HCT116 (cell line): ENCODE results near the gene FAIM2. TPM values are rescaled to one million over a fixed set of nuclear protein-coding genes. Genes with fewer than 3 reads are reported as not detected.

Source experiments
- ATAC-seq: fragments of 200-7000 bp; cut with Tn5 transposase; 2 replicates; pipeline ENCODE4 v1.9.1; 2020; ENCODE audit warnings: mild to moderate bottlenecking, moderate library complexity
- BruUV-seq: library from RNA; stranded (reverse); fragments of 400-500 nt; replicated peaks from 2 replicates; lab custom pipeline; 2021; lab: Mats Ljungman, UMichigan
- CTCF ChIA-PET: fragments of 300-600 bp; sonication (Branson Sonifier 250); formaldehyde crosslinking; loops from one replicate; lab custom pipeline; 2021; ENCODE audit warnings: antibody characterized with exemption; lab: Charles Lee
- POLR2A ChIA-PET: fragments of 300-600, 350-600 bp; sonication (Branson Sonifier 250); formaldehyde crosslinking; loops from one replicate; lab custom pipeline; 2021; ENCODE audit warnings: antibody characterized with exemption; lab: Charles Lee
- RAD21 ChIA-PET, 2 experiments: fragments of 300-600 bp; sonication (Branson Sonifier 250); formaldehyde crosslinking; loops; one replicate each; lab custom pipeline; 2023; ENCODE audit warnings: low total read pairs in 2 of 2; ENCODE audit not compliant: uncharacterized antibody in 2 of 2, unreplicated experiment in 2 of 2, low non-redundant PET in 1 of 2; lab: Charles Lee
- DNase-seq: peaks from one replicate; pipeline ENCODE4 v3.0.0-alpha.2; 2010; ENCODE audit warnings: low read depth, low spot score
- H2AFZ ChIP-seq: fragments of 200-600 bp; shearing (Covaris generic), sonication (generic); 2 replicates; pipeline ENCODE4 v1.6.1; 2017; ENCODE audit warnings: low read depth, mixed run types, mixed read lengths, antibody characterized with exemption, low read length; ENCODE audit not compliant: poor library complexity, severe bottlenecking
- H3K27ac ChIP-seq: 2 replicates; pipeline ENCODE4 v1.5.1; 2012; ENCODE audit warnings: low read depth, low read length
- H3K27me3 ChIP-seq: fragments of 200-600 bp; sonication (generic); 2 replicates; pipeline ENCODE4 v1.6.1; 2016; ENCODE audit warnings: mixed run types, low read length, mixed read lengths; ENCODE audit not compliant: insufficient read depth
- H3K36me3 ChIP-seq, 2 experiments: fragments of 200-500 bp in 1 of 2; fragments of 200-600 bp in 1 of 2; sonication (Bioruptor generic) in 1 of 2; sonication (generic) in 1 of 2; 2 replicates each; pipeline versions ENCODE4 v1.5.1 to v1.6.1; 2014 to 2016; ENCODE audit warnings: low read length in 2 of 2, inconsistent platforms in 1 of 2, mixed read lengths in 1 of 2, mixed run types in 1 of 2; ENCODE audit not compliant: insufficient read depth in 2 of 2, control insufficient read depth in 1 of 2
- H3K4me1 ChIP-seq, 2 experiments: fragments of 200-600 bp in 1 of 2; sonication (generic) in 1 of 2; 2 replicates each; pipeline versions ENCODE4 v1.5.1 to v1.6.1; 2012 to 2017; ENCODE audit warnings: low read length in 2 of 2, inconsistent platforms in 1 of 2, mild to moderate bottlenecking in 1 of 2, mixed read lengths in 1 of 2, mixed run types in 1 of 2, moderate library complexity in 1 of 2; ENCODE audit not compliant: insufficient read depth in 2 of 2, control insufficient read depth in 1 of 2
- H3K4me2 ChIP-seq: fragments of 200-600 bp; sonication (generic); 2 replicates; pipeline ENCODE4 v1.6.1; 2017; ENCODE audit warnings: mixed run types, low read length, mixed read lengths
- H3K4me3 ChIP-seq, 2 experiments: fragments of 200-600 bp in 1 of 2; sonication (generic) in 1 of 2; replicated peaks in 1 of 2; 2 replicates each; pipeline ENCODE4 v1.5.1; 2011 to 2016; ENCODE audit warnings: low read length in 2 of 2, control low read depth in 1 of 2, low read depth in 1 of 2, mild to moderate bottlenecking in 1 of 2, mixed read lengths in 1 of 2, mixed run types in 1 of 2
- H3K79me2 ChIP-seq: fragments of 200-600 bp; sonication (generic); 2 replicates; pipeline ENCODE4 v1.6.1; 2017; ENCODE audit warnings: mild to moderate bottlenecking, mixed run types, low read length, moderate library complexity, mixed read lengths; ENCODE audit not compliant: insufficient read depth
- H3K9ac ChIP-seq: fragments of 200-600 bp; sonication (generic); 2 replicates; pipeline ENCODE4 v1.6.1; 2016; ENCODE audit warnings: low read length, mixed read lengths
- H3K9me2 ChIP-seq: fragments of 200-600 bp; sonication (generic), shearing (Covaris generic); 2 replicates; pipeline ENCODE4 v1.6.1; 2017; ENCODE audit warnings: mixed run types, mild to moderate bottlenecking, moderate library complexity; ENCODE audit not compliant: insufficient read depth
- H3K9me3 ChIP-seq, 2 experiments: fragments of 200-500 bp in 1 of 2; fragments of 200-600 bp in 1 of 2; sonication (Bioruptor generic) in 1 of 2; sonication (generic) in 1 of 2; 2 replicates each; pipeline ENCODE4 v1.6.1; 2014 to 2017; ENCODE audit warnings: low read length in 2 of 2, mixed read lengths in 2 of 2, inconsistent platforms in 1 of 2, low read depth in 1 of 2, mild to moderate bottlenecking in 1 of 2, mixed run types in 1 of 2, moderate library complexity in 1 of 2; ENCODE audit not compliant: control insufficient read depth in 1 of 2, insufficient read depth in 1 of 2
- H4K20me1 ChIP-seq: fragments of 200-600 bp; sonication (generic), shearing (Covaris generic); 2 replicates; pipeline ENCODE4 v1.6.1; 2017; ENCODE audit warnings: mixed run types, mild to moderate bottlenecking, moderate library complexity; ENCODE audit not compliant: insufficient read depth
- CBX3 ChIP-seq: IDR thresholded peaks from 2 replicates; pipeline ENCODE4 v1.6.1; 2012; ENCODE audit warnings: low read depth
- CEBPB ChIP-seq: IDR thresholded peaks from 2 replicates; pipeline ENCODE4 v1.6.1; 2012; ENCODE audit warnings: low read depth
- EGR1 ChIP-seq: IDR thresholded peaks from 2 replicates; pipeline ENCODE4 v1.6.1; 2012; ENCODE audit warnings: low read depth
- ELF1 ChIP-seq: IDR thresholded peaks from 2 replicates; pipeline ENCODE4 v1.6.1; 2012; ENCODE audit warnings: low read depth, borderline replicate concordance
- EZH2phosphoT487 ChIP-seq: fragments of 200-600 bp; IDR thresholded peaks from 2 replicates; pipeline ENCODE4 v1.6.1; 2018; ENCODE audit warnings: antibody characterized with exemption, borderline replicate concordance
- FOSL1 ChIP-seq: IDR thresholded peaks from 2 replicates; pipeline ENCODE4 v1.6.1; 2012; ENCODE audit warnings: low read depth
- JUND ChIP-seq: IDR thresholded peaks from 2 replicates; pipeline ENCODE4 v1.6.1; 2012
- MAX ChIP-seq: IDR thresholded peaks from 2 replicates; pipeline ENCODE4 v1.6.1; 2012
- POLR2A ChIP-seq: IDR thresholded peaks from 2 replicates; pipeline ENCODE4 v1.7.0; 2011; ENCODE audit warnings: borderline replicate concordance; ENCODE audit not compliant: insufficient read depth, insufficient read length; ENCODE audit errors: extremely low read depth
- POLR2AphosphoS5 ChIP-seq: IDR thresholded peaks from 2 replicates; pipeline ENCODE4 v1.6.1; 2011; ENCODE audit warnings: mild to moderate bottlenecking, low read depth, low read length, moderate library complexity
- RAD21 ChIP-seq: IDR thresholded peaks from 2 replicates; pipeline ENCODE4 v1.6.1; 2012; ENCODE audit warnings: low read depth, mild to moderate bottlenecking
- REST ChIP-seq: IDR thresholded peaks from 2 replicates; pipeline ENCODE4 v1.6.1; 2012; ENCODE audit warnings: low read depth
- SP1 ChIP-seq: IDR thresholded peaks from 2 replicates; pipeline ENCODE4 v1.6.1; 2012; ENCODE audit warnings: low read depth
- SRF ChIP-seq: IDR thresholded peaks from 2 replicates; pipeline ENCODE4 v1.6.1; 2012; ENCODE audit warnings: low read depth
- TCF7L2 ChIP-seq: IDR thresholded peaks from 2 replicates; pipeline ENCODE4 v1.7.0; 2011; ENCODE audit warnings: borderline replicate concordance, inconsistent platforms; ENCODE audit not compliant: insufficient read depth, insufficient read length; ENCODE audit errors: extremely low read depth
- YY1 ChIP-seq: IDR thresholded peaks from 2 replicates; pipeline ENCODE4 v1.6.1; 2011; ENCODE audit warnings: low read length, low read depth, moderate library complexity, mild to moderate bottlenecking; ENCODE audit not compliant: insufficient replicate concordance; ENCODE audit errors: extremely low read depth
- ZBTB33 ChIP-seq: IDR thresholded peaks from 2 replicates; pipeline ENCODE4 v1.6.1; 2011; ENCODE audit warnings: mild to moderate bottlenecking, low read length, moderate library complexity; ENCODE audit not compliant: insufficient replicate concordance; ENCODE audit errors: extremely low read depth
- ZNF274 ChIP-seq: fragments of 200-500 bp; sonication (Bioruptor generic); IDR thresholded peaks from 2 replicates; pipeline ENCODE4 v1.6.1; 2014; ENCODE audit warnings: mild to moderate bottlenecking, low read depth, low read length, inconsistent platforms
- intact Hi-C: fragments of 100-400 bp; cut with micrococcal nuclease; formaldehyde crosslinking; loops from 2 replicates; pipeline ENCODE4 v1.10.0; 2022
- total RNA-seq: library from RNA; stranded (reverse); gene quantifications from one replicate; pipeline ENCODE4 v1.2.1, GENCODE V29; 2021; ENCODE audit not compliant: unreplicated experiment

The FAIM2 gene
- total RNA-seq, 1 experiment from 2014 or later, result not detected

- Histone ChIP-seq H2AFZ (no peak overlapping the region), H3K36me3 (no peaks in the 10 kb centered on the region), H3K4me2 (no peak overlapping the region), H3K9me3 (no peaks in the 10 kb centered on the region), H3K4me1 (peaks cover 3 to 18% of the 10 kb centered on the region in 2 experiments; a peak in 3 of 4 replicates), H3K9me2 (no peaks in the 10 kb centered on the region), H3K4me3 (no peak overlapping the region), H3K79me2 (no peaks in the 10 kb centered on the region), H3K9ac (no peak overlapping the region), H3K27ac (no peak overlapping the region), H4K20me1 (no peaks in the 10 kb centered on the region), H3K27me3 (no peaks in the 10 kb centered on the region)
- BruUV-seq, result no TSS peak
- no peak for ATAC-seq
- POLR2A ChIA-PET, result no interaction called here
- CTCF ChIA-PET, result no interaction called here
- DNase-seq, result no peak
- RAD21 ChIA-PET, result no interaction called here
- intact Hi-C loops, result no loop called here
- no peak for TF ChIP-seq EGR1
- no peak for TF ChIP-seq RAD21
- no peak for TF ChIP-seq SRF
- TF ChIP-seq ZBTB33, result no peak
- no peak for TF ChIP-seq CEBPB
- no peak for TF ChIP-seq JUND
- no peak for TF ChIP-seq SP1
- TF ChIP-seq TCF7L2, result no peak
- TF ChIP-seq FOSL1, result no peak
- no peak for TF ChIP-seq CBX3
- TF ChIP-seq EZH2phosphoT487, result no peak
- no peak for TF ChIP-seq REST
- TF ChIP-seq ZNF274, result no peak
- TF ChIP-seq ELF1, result no peak
- TF ChIP-seq YY1, result no peak
- TF ChIP-seq POLR2A, result no peak
- no peak for TF ChIP-seq MAX
- TF ChIP-seq POLR2AphosphoS5, result no peak
- TF ChIP-seq, all 23 proteins: peak for 0
Measured at GRCh38 chr12:49823951-49824350, 79.7 kb downstream of the FAIM2 start.
